Myocyte (in vitro differentiated cells): ENCODE measurements around the gene UNC13B. TPM values are rescaled to one million over a fixed set of nuclear protein-coding genes. Genes with fewer than 3 reads are reported as not detected.

Experiments
- DNase-seq: peaks from one replicate; pipeline ENCODE4 v3.0.0-alpha.2; 2012; ENCODE audit warnings: low read depth
- total RNA-seq: library from RNA; depleted of rRNA; stranded (reverse); fragments of >200 nt; gene quantifications from 2 replicates; pipeline ENCODE4 v1.2.3, GENCODE V29; 2014

The UNC13B gene
- total RNA-seq, 1 donor from 2014 or later, result 22.9 TPM

DNA sequence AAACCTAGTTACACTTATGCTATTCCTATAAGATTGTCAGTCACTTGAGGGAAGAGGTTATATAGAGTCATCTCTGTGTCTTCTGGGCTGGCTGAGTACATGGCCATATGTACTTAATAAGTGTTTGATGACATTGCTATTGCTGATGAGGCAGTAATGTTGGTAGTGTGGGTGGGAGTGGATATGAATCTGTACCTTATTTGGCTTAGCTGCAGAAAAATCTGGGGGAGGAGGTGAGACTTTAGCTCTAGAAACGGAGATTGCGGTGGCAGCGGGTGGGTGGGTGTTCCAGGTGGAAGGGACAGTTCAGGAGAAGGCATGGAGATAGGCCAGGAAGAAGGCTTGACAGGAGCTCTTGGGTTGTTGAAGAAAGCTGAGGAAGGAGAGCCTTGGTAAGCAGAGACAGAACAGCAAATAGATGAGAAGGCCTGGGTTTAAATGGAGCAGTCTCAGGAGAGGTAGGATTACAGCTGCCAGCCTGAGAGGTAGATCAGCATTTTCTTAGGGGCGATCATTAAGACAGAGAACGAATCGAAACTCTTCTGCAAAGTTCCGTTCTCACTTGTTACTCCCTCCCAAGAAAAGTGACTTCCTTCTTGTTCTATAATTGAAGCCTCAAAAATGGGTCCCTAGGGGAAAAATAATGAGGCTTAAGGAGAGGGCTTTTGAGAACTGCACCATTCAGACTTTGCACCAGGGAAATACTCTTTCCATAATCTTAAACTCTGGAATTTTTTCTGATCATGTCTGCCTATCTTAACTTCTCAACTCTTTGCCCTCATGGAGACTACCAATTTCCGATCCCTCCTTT lies 160.5 kb downstream of the UNC13B start:
- DNase-seq, result no peak

DNA sequence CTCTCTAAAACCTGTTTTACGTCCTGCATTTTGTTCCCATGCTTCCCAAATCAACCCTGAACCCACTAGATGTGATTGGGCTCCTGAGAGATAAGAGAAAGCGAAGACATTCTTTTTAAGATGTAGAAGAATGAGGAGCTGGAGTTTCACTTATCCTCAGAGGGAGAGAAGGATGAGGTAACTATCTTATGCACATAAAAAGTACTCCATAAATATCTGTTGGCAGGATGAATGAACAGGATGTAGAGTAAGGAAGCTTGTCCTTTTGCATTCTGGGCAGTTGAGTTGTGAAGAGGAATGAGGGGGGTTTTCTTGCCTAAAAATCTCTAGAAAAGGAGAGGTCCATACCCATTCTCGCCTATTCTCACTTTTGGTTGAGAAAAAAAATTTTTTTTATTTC lies 163.2 kb downstream of the UNC13B start:
- DNase-seq, result no peak

DNA sequence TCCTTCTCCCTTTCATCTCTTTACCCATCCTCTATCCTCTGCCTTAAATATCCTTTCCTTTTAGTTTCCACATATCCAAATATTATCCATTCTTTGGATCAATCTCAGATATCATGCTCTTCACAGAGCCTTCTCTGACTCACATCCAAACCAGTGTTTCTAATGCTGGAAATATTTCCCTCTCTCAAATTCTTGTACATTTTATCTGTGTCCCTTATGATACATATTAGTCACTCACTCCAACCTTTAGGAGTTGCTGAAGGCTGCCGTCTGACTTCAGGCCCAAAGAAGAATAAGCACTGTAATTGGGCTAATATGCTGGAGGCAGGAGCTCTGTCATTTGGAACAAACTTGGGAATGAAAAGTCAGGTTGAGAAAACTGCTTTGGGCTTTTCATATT lies 171.7 kb downstream of the UNC13B start:
- DNase-seq, result no peak

DNA sequence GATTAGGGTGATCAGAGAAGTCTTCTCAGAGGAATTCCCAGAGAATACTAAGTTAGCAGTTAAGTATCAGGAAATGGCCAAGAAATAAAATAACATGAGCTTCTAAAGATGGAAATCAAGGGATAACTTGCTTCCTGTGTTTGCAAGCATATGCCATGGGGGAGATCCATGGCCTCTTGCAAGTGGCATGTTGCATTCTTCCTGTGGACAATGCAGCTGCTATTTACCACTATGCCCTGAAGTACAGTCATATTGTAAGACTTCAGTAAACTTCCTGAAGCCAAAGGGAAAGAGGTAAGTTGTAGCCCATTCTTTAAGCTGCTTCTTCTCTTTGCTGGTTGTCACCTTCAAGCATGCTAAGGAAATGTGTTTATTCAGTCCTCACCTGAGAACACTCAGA lies 173.4 kb downstream of the UNC13B start:
- DNase-seq, result peak; percentile 72

DNA sequence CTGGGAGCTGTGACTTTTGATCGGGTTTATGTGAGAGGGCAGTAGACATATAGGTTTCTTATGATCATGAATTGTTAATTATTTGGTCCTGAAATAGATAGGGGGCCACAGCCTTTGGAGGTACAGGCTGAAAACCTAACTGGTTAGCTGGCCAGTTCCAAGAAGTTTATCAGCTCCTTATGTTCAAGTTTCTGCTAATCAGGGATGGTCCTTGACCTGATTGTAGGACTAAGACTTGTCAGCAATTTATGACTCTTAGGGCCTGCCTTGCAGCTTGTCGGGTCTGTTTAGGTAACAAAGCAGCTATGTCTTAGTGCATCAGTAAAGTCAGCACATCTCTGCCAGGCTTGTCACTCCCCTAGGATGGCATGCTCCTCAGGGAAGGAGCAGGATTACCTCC lies 176.3 kb downstream of the UNC13B start:
- DNase-seq, result no peak

DNA sequence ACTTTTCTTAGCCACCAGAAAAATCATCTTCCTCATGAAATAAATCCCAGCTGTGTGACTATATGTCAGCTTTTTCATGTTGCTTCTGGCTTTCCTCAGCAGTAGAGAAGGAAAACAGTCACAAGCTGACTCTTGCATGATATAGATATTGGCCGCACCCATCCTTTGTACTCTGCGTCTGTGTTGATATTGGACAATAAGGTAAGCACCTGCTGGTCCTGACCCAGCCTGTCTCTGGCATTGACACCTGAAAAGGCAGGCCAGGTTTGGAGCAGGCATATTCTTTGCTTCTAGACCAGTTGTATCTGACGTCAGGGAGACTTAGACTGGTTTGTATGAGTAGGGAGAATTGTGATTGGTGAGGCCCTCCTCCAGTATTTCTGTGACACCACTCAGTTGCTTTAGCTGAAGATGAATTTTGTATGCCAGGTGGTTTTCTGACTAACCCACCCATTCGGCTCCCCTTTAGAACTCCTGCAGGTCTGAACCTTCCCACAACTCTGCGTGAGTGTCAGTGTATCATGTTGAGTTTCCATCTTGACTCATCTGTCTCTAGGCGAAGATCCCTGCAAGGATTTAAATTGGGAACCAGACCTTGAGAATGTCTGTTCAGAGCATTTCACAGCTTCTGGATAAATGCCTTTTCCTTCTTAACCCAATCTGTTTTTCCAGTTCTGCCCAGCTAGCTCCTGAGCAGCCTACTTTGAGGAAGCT lies 176.9 kb downstream of the UNC13B start:
- no peak for DNase-seq

DNA sequence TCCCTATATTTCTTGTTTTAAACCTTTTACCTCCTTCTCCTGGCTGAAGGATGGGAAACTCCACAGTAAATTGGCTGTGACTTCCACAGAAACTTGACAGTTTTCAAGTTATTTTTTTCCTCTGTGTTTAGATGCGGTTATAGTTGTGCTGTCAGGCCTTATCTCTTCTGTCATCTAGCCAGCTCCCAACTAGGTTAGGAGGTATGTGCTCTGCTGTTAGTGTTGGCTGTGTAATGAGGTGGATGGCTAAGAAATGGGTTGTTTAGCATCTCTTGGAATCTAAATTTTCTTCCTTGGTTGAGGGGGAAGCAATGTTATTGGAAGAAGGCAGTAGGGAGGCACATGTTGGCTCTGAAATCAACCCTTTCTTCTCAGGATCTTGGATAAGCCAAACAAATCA lies 178.2 kb downstream of the UNC13B start:
- no peak for DNase-seq

DNA sequence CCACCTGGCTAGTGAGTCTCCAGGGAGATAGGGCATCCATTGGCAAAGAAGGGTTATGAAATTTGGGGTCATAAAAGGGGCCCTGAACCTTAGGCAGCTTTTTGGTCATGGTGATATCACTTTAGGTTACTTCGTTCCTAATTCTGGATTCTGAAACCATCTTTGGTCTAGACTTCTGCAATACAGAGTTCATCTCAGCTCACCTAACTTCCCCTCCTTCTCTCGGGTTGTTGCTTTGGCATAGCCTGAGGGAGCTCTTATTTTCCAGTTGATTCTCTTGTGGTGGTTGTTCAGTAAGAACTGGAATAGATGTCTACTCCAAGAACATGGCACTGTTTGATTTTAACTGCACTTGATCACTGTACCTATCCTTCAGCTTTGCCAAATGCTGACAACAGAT lies 179.2 kb downstream of the UNC13B start:
- DNase-seq, result no peak

DNA sequence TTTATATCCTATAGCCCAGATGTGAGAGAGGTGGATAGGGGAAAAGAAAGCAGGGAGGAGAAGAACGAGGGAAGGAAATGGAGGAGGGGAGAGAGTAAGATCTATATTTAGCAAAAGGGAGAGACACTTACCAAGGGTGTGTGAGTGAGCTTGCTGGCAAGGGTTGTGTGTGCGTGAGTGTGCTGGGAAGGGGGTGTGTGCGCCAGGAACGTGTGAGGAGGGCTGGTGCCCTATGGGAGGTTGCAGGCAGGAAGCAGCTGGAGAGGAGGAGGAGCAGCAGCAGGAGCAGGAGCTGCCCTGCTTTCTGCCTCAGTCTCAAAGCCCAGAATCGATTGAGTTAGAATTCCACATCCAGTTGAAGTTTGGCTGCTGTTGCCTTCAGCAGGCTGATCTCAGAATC lies 179.8 kb downstream of the UNC13B start:
- peak; percentile 83 for DNase-seq

DNA sequence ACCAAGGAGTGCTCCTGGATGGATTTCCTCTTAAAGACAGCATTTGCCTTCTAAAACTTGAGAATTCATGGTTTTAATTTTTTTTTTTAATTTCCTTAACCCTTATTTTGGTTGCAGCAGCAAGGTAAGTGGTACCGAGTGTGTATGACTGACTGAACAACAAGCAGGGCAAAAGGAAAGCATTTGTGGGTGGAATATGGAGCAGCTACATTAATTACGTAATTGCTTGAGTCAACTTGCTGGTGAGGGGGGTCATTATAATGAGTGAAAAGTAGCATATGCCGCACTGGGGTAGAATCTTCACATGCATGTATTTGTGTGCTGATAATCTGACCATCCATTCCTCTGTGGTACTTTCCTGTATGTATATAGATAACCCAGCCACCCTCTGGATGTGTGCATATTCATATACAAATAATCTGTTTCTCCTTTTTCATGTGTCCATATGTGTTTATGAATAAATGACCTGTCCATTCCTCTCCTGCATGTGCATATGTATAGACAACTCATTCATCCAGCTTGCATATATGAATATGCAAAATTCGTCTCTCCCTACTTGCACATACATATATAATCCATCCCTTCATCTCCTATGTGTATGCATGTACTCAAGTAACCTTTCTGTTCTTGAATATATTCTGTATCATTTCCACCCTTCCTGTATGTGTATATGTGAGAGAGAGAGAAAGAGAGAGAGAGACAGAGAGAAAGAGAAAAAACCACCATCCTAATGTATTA lies 180.6 kb downstream of the UNC13B start:
- no peak for DNase-seq

DNA sequence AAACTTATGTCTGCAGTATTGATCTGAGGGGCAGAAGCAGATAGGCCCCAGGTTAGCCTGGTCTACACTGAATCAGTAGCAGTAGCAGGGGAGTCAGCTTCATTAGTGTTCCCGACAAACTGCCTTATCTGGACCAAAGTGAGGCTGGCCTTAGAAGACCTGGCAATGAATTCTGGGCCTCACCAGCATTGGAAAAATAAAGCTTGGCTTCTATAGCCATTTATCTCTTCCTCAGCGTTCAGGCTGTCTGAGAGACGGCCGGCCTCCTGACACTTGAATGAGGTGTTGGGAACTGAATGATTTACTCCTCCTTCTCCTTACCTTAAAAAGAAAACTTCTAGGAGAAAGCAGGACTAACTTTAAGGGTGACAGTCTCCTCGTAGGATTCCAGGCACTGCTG lies 186.3 kb downstream of the UNC13B start:
- no peak for DNase-seq

DNA sequence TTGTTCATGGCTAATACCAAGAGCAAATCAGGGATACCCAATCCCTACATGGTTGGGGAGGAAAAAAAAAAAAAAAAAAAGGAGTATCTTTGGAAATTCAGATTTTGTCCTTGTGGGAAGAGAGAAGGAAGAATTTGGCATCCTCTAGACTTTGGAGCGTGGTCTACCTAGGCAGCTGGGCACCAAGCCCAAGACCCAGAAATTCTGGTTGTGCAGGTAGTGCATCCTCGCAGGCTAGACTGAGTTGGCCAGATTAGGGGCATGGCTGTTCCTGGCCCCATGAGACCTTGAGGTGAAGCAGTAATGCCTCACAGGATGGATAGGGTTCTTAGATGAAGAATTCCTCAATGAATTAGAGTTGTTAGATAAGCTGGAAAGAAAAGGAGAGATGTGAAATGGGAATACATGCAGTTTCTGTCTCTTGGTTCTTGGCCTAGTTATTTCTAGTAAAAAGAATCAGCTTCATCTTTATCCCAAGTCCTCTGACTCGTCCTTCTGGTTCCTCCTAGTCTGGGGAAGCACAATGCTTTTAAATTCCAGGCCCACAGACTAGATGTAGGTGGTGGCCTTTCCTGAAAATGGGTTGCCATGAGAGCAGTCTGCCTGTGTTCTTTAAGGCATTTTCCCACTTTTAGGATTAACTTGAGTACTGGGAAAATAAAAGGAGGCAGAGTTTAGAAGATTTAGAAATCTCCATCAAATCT lies 187.6 kb downstream of the UNC13B start:
- no peak for DNase-seq

DNA sequence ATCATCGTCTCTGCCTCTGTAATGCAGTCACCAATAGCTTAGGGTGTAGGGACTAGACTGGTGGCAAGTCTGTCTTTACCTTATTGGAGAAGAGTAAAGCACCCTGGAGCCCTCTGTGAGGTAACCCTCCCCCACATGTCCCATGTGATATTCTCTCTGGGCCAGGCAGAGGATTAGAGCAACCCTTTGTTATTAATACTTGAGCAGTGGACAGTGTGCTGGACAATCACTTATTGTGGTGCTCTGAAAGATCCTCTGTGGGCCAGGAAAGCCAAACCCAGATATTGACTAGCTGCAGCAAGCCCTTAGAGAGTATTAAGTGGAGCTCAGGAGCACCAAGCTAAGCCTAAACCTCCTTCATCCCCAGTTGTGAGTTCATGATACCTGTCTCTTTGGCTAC lies 188.4 kb downstream of the UNC13B start:
- DNase-seq, result no peak

DNA sequence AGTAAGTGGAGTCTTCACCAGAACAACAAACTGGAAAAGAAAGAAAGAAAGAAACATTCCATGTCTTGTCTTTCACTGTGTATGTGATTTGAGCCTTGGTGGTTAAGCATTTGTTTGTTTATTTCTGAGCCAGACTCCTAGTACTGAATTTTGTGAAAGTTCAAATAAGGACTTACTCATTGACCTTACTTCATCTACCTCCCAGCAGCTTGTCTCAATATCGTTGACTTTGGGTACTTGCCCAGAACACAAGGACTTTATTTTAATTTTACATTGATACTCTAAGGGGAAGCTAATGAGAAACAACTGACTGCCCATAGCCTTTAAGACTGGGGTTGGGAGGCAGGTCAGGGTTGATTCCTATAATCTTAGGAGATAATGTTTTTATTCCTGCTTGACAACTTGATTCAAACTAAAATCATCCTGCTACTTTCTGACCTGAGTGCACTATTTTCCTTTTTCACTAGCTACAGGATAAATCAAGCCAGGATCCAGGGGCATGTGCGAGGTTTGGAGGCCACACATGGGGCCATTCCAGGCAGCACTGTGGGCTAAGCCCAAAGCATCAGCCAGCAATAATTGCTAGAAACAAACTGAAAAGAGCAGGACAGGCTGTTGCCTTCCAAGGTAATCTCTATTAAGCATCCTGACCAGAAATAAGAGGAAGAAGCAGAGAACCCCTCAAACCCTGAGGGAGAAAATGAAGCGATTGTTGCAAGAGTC lies 189.2 kb downstream of the UNC13B start:
- no peak for DNase-seq

DNA sequence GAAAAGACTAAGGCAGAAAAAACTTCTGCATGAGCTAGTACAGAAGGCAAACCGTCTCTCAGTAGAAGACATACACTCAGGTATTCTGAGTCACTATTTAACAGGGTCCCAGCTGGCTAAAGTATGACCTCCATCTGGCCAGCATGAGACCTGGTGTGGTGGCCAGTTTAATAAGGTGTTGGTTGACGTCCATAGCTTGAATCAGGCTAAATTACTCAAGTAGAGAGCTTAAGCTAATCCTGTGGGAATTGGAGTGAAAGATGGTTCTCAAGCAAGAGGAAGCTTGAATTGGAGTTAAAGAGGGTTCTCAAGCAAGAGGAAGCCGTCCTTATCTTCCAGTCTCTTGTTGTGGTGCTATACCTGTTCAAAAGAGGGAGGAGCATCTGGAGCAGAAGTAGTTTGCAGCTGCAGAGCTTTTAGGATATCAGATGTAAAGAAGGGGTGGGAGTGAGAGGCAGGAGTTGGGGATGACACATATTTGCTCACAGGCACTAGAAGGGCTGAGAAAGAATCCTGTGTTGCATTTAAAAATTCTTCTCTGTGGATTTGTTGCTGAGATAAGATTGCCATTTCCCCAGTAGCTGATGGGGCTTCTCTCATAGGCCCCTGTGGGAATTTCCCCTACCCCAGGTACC lies 192.0 kb downstream of the UNC13B start:
- DNase-seq, result no peak

DNA sequence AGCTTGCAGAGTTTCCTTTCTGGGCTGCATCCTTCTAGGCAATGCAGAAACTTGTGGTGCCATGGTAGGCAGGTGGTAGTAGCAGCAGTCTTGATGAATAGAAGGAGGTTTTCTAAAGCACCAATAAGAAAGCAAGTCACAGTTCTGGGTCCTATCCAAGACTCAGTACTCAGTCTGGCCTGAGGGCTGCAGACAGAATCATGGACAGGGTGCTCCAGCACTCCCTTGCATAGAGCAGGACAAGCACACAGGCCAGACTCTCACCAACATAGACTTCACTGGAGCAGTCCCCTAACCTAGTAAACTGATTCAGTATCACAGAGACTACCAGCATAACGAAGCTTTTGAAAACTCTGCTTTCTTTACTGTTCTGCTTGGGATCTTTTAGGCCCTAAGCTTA lies 194.1 kb downstream of the UNC13B start:
- DNase-seq, result no peak

DNA sequence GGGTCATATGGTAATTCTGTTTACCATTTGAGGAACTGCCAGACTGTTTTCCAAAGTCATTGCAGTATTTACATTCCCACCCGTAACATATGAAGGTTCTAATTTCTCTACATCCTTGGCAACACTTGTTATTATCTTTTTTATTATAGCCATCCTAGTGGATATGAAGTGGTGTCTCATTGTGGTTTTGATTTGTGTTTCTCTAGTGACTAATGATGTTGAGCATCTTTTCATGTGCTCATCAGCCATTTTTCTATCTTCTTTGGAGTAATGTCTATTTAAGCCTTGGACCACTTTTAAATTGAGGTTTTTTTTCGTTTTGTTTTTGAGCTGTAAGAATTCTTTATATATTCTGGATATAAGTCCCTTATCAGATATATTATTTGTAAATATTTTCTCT lies 195.3 kb downstream of the UNC13B start:
- no peak for DNase-seq

DNA sequence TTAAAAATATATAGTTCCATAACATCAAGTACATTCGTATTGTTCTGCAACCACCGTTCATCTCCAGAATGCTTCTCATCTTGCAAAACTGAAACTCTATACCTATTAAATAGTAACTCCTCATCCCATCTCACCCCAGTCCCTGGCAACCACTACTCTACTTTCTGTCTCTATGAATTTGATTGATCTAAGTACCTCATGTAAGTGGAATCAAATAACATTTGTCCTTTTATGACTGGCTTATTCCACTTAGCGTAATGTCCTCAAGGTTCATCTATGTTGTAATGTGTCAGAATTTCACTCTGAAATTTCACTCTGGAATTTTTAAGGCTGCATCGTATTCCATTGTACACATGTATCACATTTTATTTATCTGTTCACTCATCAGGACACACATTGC lies 196.0 kb downstream of the UNC13B start:
- DNase-seq, result no peak

DNA sequence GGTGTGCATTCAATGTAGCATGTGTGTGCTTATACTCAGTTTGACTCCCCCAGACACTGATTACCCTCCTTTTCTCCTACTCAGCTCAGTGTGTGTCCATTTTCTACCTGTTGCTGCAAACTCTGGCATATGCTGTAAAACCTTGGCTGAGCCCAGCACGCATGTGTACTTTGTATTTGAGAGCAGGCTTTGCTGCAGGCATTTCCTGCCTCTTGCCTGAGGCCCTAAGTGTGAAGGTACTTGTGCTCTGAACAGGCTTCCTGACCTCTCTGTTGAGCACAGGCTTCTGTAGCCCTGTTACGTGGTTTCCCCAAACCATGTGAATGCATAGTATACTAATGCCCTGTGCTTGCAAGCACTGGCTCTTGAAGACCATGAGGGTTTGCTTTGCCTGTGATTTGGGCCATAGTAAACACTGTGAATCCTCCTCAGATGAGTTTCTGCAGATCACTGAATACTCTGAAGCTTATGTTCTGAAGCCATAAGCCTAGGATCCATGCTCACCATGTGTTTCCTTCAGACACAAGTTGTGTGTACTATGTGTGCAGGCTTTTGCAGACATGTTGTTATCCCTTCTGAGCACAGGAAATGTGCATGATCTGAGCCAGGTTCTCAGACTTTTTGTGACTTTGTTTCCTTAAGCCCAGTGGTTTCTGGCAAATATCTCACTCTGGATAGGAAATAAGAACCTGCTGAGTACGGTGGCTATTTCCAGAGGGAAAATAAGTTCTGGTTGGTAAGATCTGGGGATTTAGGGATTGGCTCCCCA lies 203.2 kb downstream of the UNC13B start:
- no peak for DNase-seq

DNA sequence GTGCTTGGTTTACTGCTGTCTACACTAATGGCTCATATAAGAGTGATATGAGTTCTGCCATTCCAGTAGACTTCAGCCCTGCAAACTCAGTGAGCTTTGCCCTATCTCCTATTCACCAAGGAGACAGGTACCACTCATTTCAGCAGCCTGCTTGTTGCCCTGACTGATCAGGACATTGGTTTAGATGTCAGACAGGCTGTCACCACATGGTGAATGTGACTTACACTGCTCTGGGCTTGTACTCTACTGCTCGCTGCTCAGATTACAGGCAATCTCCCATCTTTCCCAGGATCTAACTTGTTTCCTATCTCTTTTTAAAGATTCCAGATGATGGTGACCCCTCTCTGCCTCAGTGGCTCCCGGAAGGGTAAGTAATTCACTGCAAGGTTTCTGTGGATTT lies 204.8 kb downstream of the UNC13B start:
- no peak for DNase-seq
